HG03565 (cell line): ENCODE results near the gene SSTR5.
"Not testable (repeated sequence)": the region's sequence is repeated elsewhere in the genome, so short reads cannot be mapped to it uniquely, and the experiment has no call there.

Experiments used
- ATAC-seq: cut with Tn5 transposase; IDR thresholded peaks from one replicate; pipeline ENCODE4 v1.9.1; 2021; ENCODE audit warnings: mild to moderate bottlenecking, moderate library complexity; ENCODE audit not compliant: unreplicated experiment

The SSTR5 gene

DNA sequence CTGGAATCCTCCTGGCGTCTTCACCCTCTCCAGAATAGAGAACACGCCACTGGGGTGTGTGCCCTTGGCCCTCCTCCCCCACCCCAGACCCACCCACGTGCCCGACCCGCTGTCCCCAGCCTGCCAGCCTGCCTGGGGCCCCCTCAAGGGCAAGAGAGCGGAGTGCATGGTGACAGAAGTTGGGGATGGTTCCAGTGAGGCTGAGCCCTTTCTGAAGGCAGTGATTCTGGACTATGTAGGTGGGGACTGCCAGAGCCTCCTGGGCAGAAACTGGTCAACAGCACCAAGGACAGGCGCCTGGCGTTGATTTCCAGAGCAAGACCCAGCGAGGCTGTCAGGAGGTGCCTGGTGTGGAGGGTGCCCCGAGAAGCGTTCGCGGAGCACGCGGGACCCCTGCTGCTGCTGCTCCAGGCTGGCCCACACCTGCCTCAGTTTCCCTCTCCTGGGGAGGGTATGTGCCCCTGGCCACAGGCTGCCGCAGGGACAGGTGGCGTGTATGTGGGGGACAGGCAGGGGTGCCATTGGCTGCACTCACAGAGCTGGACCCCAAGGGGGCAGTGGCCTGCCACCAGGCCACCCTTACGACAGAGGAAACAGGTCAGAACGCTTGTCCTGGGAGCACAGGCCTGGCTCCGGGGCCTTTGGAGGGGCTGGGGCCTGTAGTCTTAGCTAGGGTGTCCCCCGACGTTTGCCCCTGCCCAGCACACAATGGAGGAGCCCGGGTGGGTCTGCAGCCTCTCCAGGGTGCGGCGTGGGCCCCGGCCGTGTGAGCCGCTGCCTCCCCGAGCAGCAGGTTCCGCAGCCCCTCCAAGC, 1.2 kb downstream of the SSTR5 start:
- ATAC-seq = no peak

DNA sequence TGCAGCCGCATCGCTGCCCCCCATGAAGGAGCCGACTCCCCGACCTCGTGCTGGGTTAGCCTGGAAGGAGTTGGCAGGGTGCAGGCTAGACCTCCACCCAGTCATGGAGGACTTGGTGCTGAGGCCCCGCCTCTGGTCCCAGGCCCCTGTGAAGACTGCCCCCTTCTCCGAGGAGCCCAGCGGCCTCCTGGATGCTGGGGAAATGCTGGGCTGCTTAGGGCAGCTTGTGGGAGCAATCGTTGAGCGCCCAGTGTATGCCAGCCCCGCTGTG, 1.8 kb downstream of the SSTR5 start:
- ATAC-seq = no peak

- ATAC-seq = no peak
Measured at GRCh38 chr16:1075546-1075945, 3.0 kb downstream of the SSTR5 start.

DNA sequence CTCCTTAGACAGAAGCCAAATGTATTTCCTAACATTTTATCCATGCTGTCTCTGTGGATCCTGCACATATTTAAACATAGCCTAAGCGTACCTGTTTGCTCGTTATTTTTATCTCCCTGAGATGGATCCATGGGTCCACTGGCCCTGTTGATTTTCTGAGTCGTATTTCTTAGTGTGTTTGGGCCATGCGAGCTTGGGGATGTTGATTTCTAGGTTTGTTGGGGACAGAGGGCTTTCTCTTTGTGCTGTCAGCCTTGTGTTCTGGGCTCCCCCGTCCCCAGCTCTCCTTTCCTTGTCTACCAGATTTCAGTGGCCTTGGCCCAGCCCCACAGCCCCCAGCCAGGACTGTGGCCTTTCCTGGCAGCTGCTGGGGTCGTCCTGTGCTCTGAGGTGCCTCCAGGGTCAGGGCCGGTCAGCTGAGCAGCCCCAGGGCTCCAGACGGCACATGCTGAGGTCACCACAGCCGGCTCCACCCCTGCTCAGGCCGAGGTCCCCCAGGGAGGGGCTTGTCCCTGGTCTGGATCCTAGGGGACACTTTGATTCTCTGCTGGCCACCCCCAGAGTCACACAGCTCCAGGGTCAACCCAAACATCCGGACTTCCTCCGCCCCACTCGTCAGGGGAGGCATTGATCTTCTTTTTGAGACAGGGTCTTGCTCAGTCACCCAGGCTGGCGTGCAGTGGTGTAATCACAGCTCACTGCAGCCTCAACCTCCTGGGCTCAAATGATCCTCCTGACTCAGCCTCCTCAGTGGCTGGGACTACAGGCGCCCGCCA, 4.4 kb downstream of the SSTR5 start:
- ATAC-seq = no peak

GRCh38 chr16:1077877-1078578, 5.5 kb downstream of the SSTR5 start:
- no peak for ATAC-seq

DNA sequence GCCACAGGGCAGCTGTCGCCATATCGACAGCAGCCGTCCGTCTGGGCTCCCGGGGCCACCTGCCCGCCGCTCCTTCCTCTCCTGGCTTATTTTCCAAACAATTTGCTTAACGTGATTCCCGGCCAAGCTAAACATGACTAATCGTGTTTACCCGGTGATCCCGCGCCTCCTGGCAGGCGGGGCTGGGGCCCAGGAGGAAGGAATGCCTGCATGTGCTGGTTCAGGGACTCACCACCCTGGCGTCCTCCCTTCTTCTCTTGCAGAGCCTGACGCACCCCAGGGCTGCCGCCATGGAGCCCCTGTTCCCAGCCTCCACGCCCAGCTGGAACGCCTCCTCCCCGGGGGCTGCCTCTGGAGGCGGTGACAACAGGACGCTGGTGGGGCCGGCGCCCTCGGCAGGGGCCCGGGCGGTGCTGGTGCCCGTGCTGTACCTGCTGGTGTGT, 6.1 kb downstream of the SSTR5 start:
- no peak for ATAC-seq

DNA sequence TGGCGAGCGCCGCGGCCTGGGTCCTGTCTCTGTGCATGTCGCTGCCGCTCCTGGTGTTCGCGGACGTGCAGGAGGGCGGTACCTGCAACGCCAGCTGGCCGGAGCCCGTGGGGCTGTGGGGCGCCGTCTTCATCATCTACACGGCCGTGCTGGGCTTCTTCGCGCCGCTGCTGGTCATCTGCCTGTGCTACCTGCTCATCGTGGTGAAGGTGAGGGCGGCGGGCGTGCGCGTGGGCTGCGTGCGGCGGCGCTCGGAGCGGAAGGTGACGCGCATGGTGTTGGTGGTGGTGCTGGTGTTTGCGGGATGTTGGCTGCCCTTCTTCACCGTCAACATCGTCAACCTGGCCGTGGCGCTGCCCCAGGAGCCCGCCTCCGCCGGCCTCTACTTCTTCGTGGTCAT, 6.8 kb downstream of the SSTR5 start:
- no peak for ATAC-seq

DNA sequence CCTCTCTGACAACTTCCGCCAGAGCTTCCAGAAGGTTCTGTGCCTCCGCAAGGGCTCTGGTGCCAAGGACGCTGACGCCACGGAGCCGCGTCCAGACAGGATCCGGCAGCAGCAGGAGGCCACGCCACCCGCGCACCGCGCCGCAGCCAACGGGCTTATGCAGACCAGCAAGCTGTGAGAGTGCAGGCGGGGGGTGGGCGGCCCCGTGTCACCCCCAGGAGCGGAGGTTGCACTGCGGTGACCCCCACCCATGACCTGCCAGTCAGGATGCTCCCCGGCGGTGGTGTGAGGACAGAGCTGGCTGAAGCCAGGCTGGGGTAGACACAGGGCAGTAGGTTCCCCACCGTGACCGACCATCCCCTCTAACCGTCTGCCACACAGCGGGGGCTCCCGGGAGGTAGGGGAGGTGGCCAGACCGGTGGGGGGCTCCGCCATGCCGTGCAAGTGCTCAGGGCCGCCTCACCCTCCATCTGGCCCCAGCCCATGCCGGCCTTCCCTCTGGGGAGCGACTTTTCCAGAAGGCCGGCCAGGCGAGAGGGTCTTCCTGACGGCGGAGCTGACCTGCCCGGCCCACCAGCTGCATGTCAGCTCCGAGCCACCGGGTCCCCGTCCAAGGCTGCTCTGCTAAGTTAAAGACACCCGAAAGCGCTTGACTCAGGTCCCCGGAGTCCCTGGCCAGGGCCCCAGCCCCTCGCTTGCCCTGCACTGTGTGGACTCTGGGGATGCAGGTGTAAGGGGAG, 7.4 kb downstream of the SSTR5 start:
- no peak for ATAC-seq

DNA sequence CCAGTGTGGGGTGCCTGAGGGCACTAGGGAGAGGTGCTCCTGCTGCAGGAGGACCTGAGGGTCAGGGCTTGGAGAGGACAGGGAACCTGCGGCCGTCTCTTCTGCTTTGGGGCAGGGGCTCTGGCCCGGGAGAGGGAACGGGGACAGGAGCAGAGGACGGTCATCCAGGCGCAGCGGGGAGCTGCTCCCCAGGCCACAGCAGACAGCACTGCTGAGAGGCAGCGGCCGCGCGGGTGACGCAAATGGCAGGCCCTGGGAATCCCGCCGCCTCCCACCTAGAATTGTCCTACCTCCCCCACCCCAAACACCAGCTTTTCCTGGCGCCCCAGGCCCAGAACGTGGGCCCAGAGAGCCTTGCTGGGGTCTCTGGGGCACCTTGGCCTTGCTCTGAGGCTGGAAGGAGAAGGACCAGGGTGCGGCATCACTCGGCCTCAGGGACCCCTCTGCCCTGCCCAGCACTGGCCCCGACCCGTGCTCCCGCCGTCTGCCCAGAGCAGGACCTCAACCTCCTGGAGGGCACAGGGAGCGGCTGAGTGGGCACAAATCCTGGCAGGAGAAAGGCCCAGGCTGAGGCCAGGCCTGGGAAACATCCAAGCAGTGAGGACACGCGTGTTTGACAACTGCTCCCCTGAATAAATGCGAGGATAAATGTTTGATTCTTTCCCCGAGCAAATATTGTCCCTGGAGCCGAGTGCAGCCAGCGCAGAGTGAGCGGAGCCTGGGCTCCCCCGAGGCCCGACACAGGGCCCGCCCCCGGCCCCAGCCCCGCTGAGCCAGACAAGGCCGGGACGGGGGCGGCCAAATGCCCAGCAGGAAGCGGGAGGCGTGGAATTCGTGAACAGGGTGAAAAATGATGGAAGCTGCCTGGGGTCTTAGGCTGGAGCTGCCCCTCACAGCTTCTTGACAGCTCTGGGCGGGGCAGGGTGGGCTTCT, 8.5 kb downstream of the SSTR5 start:
- no peak for ATAC-seq

- no peak for ATAC-seq
Measured at GRCh38 chr16:1081734-1082265, 9.3 kb downstream of the SSTR5 start.

GRCh38 chr16:1082266-1082951, 9.9 kb downstream of the SSTR5 start:
- ATAC-seq = no peak

- no peak for ATAC-seq
Measured at GRCh38 chr16:1082952-1083675, 10.6 kb downstream of the SSTR5 start.

- ATAC-seq = no peak
Measured at GRCh38 chr16:1084971-1085370, 12.4 kb downstream of the SSTR5 start.

GRCh38 chr16:1086443-1086842, 13.9 kb downstream of the SSTR5 start:
- not testable (repeated sequence) for ATAC-seq

- no peak for ATAC-seq
Measured at GRCh38 chr16:1088295-1089170, 16.0 kb downstream of the SSTR5 start.

DNA sequence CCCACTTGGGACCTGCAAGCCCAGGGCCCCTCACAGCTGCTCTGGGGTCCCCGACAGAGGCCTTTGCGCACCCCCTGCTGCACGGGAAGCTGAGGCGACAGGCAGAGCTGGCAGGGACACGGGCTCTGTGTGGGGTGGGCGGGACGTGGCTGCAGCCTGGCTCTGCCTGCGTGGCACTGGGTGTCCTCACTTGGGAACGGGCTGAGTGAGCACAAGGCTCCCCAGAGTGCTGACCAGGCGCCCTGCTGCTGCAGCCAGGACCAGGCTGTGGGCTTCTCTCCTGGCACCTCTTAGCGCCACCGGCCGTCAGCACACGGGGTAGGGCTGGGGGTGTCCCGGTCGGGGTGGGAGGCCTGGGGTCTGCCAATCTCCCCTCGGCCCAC, 16.9 kb downstream of the SSTR5 start:
- no peak for ATAC-seq

- ATAC-seq = no peak
Measured at GRCh38 chr16:1089822-1090619, 17.5 kb downstream of the SSTR5 start.
